ENCODE results near the gene IL1RAPL2. TPM values are rescaled to one million over a fixed set of nuclear protein-coding genes. Genes with fewer than 3 reads are reported as not detected.

IL1RAPL2 gene
- total and polyA plus RNA-seq, 2 of the 4 experiments (the other 2 are of a cell fraction): 0.03 TPM; not detected in 1

DNA sequence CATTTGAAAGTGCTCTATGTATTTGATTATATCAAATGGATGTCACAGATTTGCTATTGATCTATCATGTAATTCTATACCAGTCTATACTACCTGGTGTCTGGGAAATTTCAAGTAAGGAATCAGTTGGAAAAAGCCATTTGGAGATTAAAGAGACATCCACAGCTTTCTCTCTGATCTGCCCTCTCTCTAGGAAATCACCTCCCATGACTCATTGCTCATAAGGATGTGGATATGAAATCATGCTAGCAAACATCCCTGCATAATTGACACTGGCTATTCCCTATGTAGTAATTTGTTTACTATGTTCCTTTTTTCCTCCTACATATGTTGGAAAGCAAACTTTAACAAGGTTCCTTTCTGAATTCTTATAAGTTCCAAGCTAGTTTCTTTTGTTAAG is 560.2 kb downstream of the IL1RAPL2 start:
- H3K4me1 ChIP-seq (ENCODE audit: control insufficient read depth, insufficient read depth, low read length): no peaks in the 10 kb centered on the region
- H3K9me3 ChIP-seq (ENCODE audit: control insufficient read depth, insufficient read depth, low read length): no peaks in the 10 kb centered on the region
- H4K20me1 ChIP-seq (ENCODE audit: insufficient read depth, low read length): no peaks in the 10 kb centered on the region
- dilution Hi-C loops (cut with HindIII; ENCODE audit: low sequenced_read_pairs, unreplicated experiment) (no loop called here), in situ Hi-C loops (cut with MboI; ENCODE audit: low sequenced_read_pairs) (no loop called here), intact Hi-C loops (cut with micrococcal nuclease) (no loop called here)
- no peak overlapping the region for H3K9ac ChIP-seq (ENCODE audit: low read depth, low read length)
- H3K56ac ChIP-seq (ENCODE audit: extremely low read depth, insufficient read depth, low read length): no peak overlapping the region
- ChIA-PET POLR2A (ENCODE audit: unreplicated experiment) (no interaction called here), CTCF (no interaction called here)
- no peak overlapping the region for H3K4me3 ChIP-seq (ENCODE audit: insufficient read depth, low read depth, low read length)
- no peaks in the 10 kb centered on the region for H3K79me1 ChIP-seq (ENCODE audit: low read depth in 1 of 2, low read length in 2 of 2)
- no peak overlapping the region for H2AK5ac ChIP-seq (ENCODE audit: low read depth, low read length)
- no peak overlapping the region for H4K91ac ChIP-seq (ENCODE audit: insufficient read depth, low read depth, low read length)
- H2BK5ac ChIP-seq (ENCODE audit: low read depth, low read length, poor library complexity, severe bottlenecking): no peak overlapping the region
- no peak for DNase-seq
- no peak overlapping the region for H2AK9ac ChIP-seq (replicated peaks; ENCODE audit: low read depth, low read length, poor library complexity)
- H2BK15ac ChIP-seq (ENCODE audit: low read depth, low read length): no peak overlapping the region
- H3K27me3 ChIP-seq (ENCODE audit: control insufficient read depth, insufficient read depth, low read length): no peaks in the 10 kb centered on the region
- H3K9me1 ChIP-seq (ENCODE audit: insufficient read depth, low read length): no peaks in the 10 kb centered on the region
- no peak overlapping the region for H4K5ac ChIP-seq (ENCODE audit: low read depth, low read length)
- no TSS peak for BruUV-seq (replicated peaks)
- H2BK120ac ChIP-seq (ENCODE audit: low read depth, low read length): no peak overlapping the region
- no peak overlapping the region for H3K18ac ChIP-seq (ENCODE audit: low read depth, low read length)
- H3K4ac ChIP-seq (ENCODE audit: low read depth, low read length): no peak overlapping the region
- no peak overlapping the region for H3K14ac ChIP-seq (replicated peaks; ENCODE audit: low read depth, low read length)
- no peak overlapping the region for H2BK20ac ChIP-seq (ENCODE audit: low read depth, low read length)
- no peak overlapping the region for H3K23ac ChIP-seq (ENCODE audit: low read depth, low read length)
- H2AFZ ChIP-seq (replicated peaks; ENCODE audit: low read length, poor library complexity): no peak overlapping the region
- no peaks in the 10 kb centered on the region for H3K36me3 ChIP-seq (ENCODE audit: control insufficient read depth, insufficient read depth, low read length)
- H3K27ac ChIP-seq (ENCODE audit: insufficient read depth, low read length): no peak overlapping the region
- H4K8ac ChIP-seq (ENCODE audit: low read depth in 2 of 2, low read length in 2 of 2): no peak overlapping the region
- no peak overlapping the region for H3K4me2 ChIP-seq (ENCODE audit: low read depth, low read length)
- TF ChIP-seq, protein P1, sequence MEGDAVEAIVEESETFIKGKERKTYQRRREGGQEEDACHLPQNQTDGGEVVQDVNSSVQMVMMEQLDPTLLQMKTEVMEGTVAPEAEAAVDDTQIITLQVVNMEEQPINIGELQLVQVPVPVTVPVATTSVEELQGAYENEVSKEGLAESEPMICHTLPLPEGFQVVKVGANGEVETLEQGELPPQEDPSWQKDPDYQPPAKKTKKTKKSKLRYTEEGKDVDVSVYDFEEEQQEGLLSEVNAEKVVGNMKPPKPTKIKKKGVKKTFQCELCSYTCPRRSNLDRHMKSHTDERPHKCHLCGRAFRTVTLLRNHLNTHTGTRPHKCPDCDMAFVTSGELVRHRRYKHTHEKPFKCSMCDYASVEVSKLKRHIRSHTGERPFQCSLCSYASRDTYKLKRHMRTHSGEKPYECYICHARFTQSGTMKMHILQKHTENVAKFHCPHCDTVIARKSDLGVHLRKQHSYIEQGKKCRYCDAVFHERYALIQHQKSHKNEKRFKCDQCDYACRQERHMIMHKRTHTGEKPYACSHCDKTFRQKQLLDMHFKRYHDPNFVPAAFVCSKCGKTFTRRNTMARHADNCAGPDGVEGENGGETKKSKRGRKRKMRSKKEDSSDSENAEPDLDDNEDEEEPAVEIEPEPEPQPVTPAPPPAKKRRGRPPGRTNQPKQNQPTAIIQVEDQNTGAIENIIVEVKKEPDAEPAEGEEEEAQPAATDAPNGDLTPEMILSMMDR (conservative IDR thresholded peaks at IDR 0.05; ENCODE audit: low read depth, low read length): no peak
- TF ChIP-seq POLR2A (IDR thresholded peaks at IDR 0.05; ENCODE audit: low read depth, low read length) (no peak), RAD21 (IDR thresholded peaks at IDR 0.05; ENCODE audit: low read length) (no peak), BHLHE40 (IDR thresholded peaks at IDR 0.05; ENCODE audit: low read depth, low read length) (no peak), CHD1 (IDR thresholded peaks at IDR 0.05; ENCODE audit: low read depth, low read length) (no peak), MXI1 (IDR thresholded peaks at IDR 0.05; ENCODE audit: borderline replicate concordance, low read depth, low read length) (no peak), NFE2L2 (IDR thresholded peaks at IDR 0.05; ENCODE audit: low read depth, low read length) (no peak), FOS (IDR thresholded peaks at IDR 0.05; ENCODE audit: low read depth, low read length) (no peak), MAZ (IDR thresholded peaks at IDR 0.05; ENCODE audit: borderline replicate concordance, low read depth, low read length) (no peak)
- ATAC-seq (ENCODE audit: low read depth): no peak
